ENCODE data around the gene UBAC2. TPM values are rescaled to one million over a fixed set of nuclear protein-coding genes. Genes with fewer than 3 reads are reported as not detected.

UBAC2 gene
- total and polyA plus RNA-seq, 2 of the 8 experiments (the other 6 are each of a cell fraction or from before 2014, with no cell fraction given) = 75.9 to 76.9 TPM

- TF ChIP-seq BCL11A (IDR thresholded peaks at IDR 0.05; ENCODE audit: low read depth in 2 of 2, low read length in 2 of 2) = no peak
- TF ChIP-seq ATF3 (IDR thresholded peaks at IDR 0.05; ENCODE audit: insufficient read depth, low read depth, low read length) = no peak
- TF ChIP-seq POLR2AphosphoS5 (IDR thresholded peaks at IDR 0.05; ENCODE audit: low read depth, low read length) = no peak
- no peak for TF ChIP-seq ATF2 (IDR thresholded peaks at IDR 0.05; ENCODE audit: low read length)
- TF ChIP-seq CBX8 (IDR thresholded peaks at IDR 0.05; ENCODE audit: borderline replicate concordance, low read depth, low read length) = no peak
- no peak for TF ChIP-seq RXRA (IDR thresholded peaks at IDR 0.05; ENCODE audit: insufficient read depth, low read depth, low read length)
Measured at GRCh38 chr13:99385940-99386339, 185.3 kb downstream of the UBAC2 start (continued).
